H9 (cell line): ENCODE data around the gene USP40. TPM values are rescaled to one million over a fixed set of nuclear protein-coding genes. Genes with fewer than 3 reads are reported as not detected.

Experiments
- DNase-seq: peaks from one replicate; pipeline ENCODE4 v3.0.0-alpha.2; 2017
- H2AFZ ChIP-seq: one replicate; pipeline ENCODE4 v1.6.1; 2013; ENCODE audit warnings: mild to moderate bottlenecking, low read length, control low read depth, moderate library complexity
- H2AK5ac ChIP-seq: 2 replicates; pipeline ENCODE4 v1.6.1; 2013; ENCODE audit warnings: low read length, control low read depth, mixed read lengths; ENCODE audit not compliant: insufficient read length
- H2BK120ac ChIP-seq: one replicate; pipeline ENCODE4 v1.6.1; 2013; ENCODE audit warnings: low read depth, mild to moderate bottlenecking, low read length, control low read depth, inconsistent platforms; ENCODE audit not compliant: poor library complexity, severe bottlenecking
- H2BK12ac ChIP-seq: 2 replicates; pipeline ENCODE4 v1.6.1; 2013; ENCODE audit warnings: low read length, control low read depth, mixed read lengths, low read depth; ENCODE audit not compliant: insufficient read length
- H2BK15ac ChIP-seq: 2 replicates; pipeline ENCODE4 v1.6.1; 2013; ENCODE audit warnings: low read depth, low read length, control low read depth
- H2BK20ac ChIP-seq: one replicate; pipeline ENCODE4 v1.6.1; 2013; ENCODE audit warnings: low read depth, mild to moderate bottlenecking, low read length, control low read depth, inconsistent platforms; ENCODE audit not compliant: poor library complexity, severe bottlenecking
- H2BK5ac ChIP-seq: 2 replicates; pipeline ENCODE4 v1.6.1; 2013; ENCODE audit warnings: low read length, control low read depth, mixed read lengths; ENCODE audit not compliant: insufficient read length
- H3K14ac ChIP-seq: 2 replicates; pipeline ENCODE4 v1.6.1; 2013; ENCODE audit warnings: low read length, control low read depth; ENCODE audit not compliant: insufficient read depth
- H3K18ac ChIP-seq: 2 replicates; pipeline ENCODE4 v1.6.1; 2013; ENCODE audit warnings: low read depth, mild to moderate bottlenecking, mixed read lengths, low read length, control low read depth; ENCODE audit not compliant: insufficient read length
- H3K23ac ChIP-seq: 2 replicates; pipeline ENCODE4 v1.6.1; 2013; ENCODE audit warnings: low read length, control low read depth, mixed read lengths, low read depth; ENCODE audit not compliant: insufficient read length
- H3K23me2 ChIP-seq: 2 replicates; pipeline ENCODE4 v1.6.1; 2013; ENCODE audit warnings: low read depth, mild to moderate bottlenecking, mixed read lengths, low read length, control low read depth; ENCODE audit not compliant: insufficient read length, poor library complexity, severe bottlenecking
- H3K27ac ChIP-seq: 2 replicates; pipeline ENCODE4 v1.5.1; 2013; ENCODE audit warnings: low read length, control low read depth, mixed read lengths, low read depth; ENCODE audit not compliant: insufficient read length
- H3K27me3 ChIP-seq: 2 replicates; pipeline ENCODE4 v1.6.1; 2013; ENCODE audit warnings: low read length, control low read depth, inconsistent platforms; ENCODE audit not compliant: insufficient read depth
- H3K4ac ChIP-seq: 2 replicates; pipeline ENCODE4 v1.6.1; 2013; ENCODE audit warnings: low read depth, mild to moderate bottlenecking, control low read depth, inconsistent platforms, low read length, moderate library complexity
- H3K4me1 ChIP-seq: 2 replicates; pipeline ENCODE4 v1.6.1; 2013; ENCODE audit warnings: low read length, control low read depth, inconsistent platforms; ENCODE audit not compliant: insufficient read depth
- H3K4me2 ChIP-seq: 2 replicates; pipeline ENCODE4 v1.6.1; 2013; ENCODE audit warnings: low read length, control low read depth, mixed read lengths; ENCODE audit not compliant: insufficient read length, insufficient read depth
- H3K56ac ChIP-seq: 2 replicates; pipeline ENCODE4 v1.6.1; 2013; ENCODE audit warnings: low read depth, mild to moderate bottlenecking, mixed read lengths, low read length, control low read depth; ENCODE audit not compliant: insufficient read length
- H3K79me1 ChIP-seq: 2 replicates; pipeline ENCODE4 v1.6.1; 2013; ENCODE audit warnings: low read depth, mild to moderate bottlenecking, moderate library complexity, low read length, control low read depth, inconsistent platforms; ENCODE audit not compliant: insufficient read depth, poor library complexity, severe bottlenecking
- H3K79me2 ChIP-seq: 2 replicates; pipeline ENCODE4 v1.6.1; 2013; ENCODE audit warnings: low read length, control low read depth, inconsistent platforms; ENCODE audit not compliant: insufficient read depth
- H3K9ac ChIP-seq: 2 replicates; pipeline ENCODE4 v1.6.1; 2013; ENCODE audit warnings: low read length, control low read depth, mixed read lengths; ENCODE audit not compliant: insufficient read length; ENCODE audit errors: extremely low read depth
- H3K9me3 ChIP-seq: one replicate; pipeline ENCODE4 v1.6.1; 2013; ENCODE audit warnings: low read depth, low read length, inconsistent platforms; ENCODE audit not compliant: control insufficient read depth
- H3T11ph ChIP-seq: one replicate; pipeline ENCODE4 v1.6.1; 2013; ENCODE audit warnings: mild to moderate bottlenecking, low read length, control low read depth, inconsistent platforms
- H4K20me1 ChIP-seq: one replicate; pipeline ENCODE4 v1.6.1; 2013; ENCODE audit not compliant: control insufficient read depth, insufficient read length, insufficient read depth
- H4K5ac ChIP-seq: 2 replicates; pipeline ENCODE4 v1.6.1; 2013; ENCODE audit warnings: low read depth, mild to moderate bottlenecking, mixed read lengths, low read length, control low read depth; ENCODE audit not compliant: insufficient read length
- H4K8ac ChIP-seq: replicated peaks from 2 replicates; pipeline ENCODE4 v1.6.1; 2013; ENCODE audit warnings: low read length, control low read depth, mixed read lengths, low read depth; ENCODE audit not compliant: insufficient read length
- H4K91ac ChIP-seq: 2 replicates; pipeline ENCODE4 v1.6.1; 2013; ENCODE audit warnings: low read depth, mild to moderate bottlenecking, moderate library complexity, mixed read lengths, low read length, control low read depth; ENCODE audit not compliant: insufficient read length
- H3K27ac Mint-ChIP-seq, 3 experiments: 2 replicates in 2 of 3; 3 replicates in 1 of 3; pipeline ENCODE4 v1.8.0; 2020 to 2021; ENCODE audit warnings: mixed read lengths in 3 of 3, mild to moderate bottlenecking in 1 of 3, moderate library complexity in 1 of 3
- H3K27me3 Mint-ChIP-seq: 2 replicates; pipeline ENCODE4 v1.8.0; 2021; ENCODE audit warnings: low read depth, mild to moderate bottlenecking, moderate library complexity, mixed read lengths
- H3K36me3 Mint-ChIP-seq, 3 experiments: 2 replicates in 2 of 3; 3 replicates in 1 of 3; pipeline ENCODE4 v1.8.0; 2020 to 2021; ENCODE audit warnings: low read depth in 3 of 3, mixed read lengths in 3 of 3; ENCODE audit not compliant: insufficient read depth in 1 of 3
- H3K4me1 Mint-ChIP-seq, 2 experiments: 2 replicates each; pipeline ENCODE4 v1.8.0; 2020; ENCODE audit warnings: mixed read lengths in 2 of 2
- H3K4me3 Mint-ChIP-seq, 2 experiments: 2 replicates in 1 of 2; 3 replicates in 1 of 2; pipeline ENCODE4 v1.8.0; 2020 to 2021; ENCODE audit warnings: mild to moderate bottlenecking in 2 of 2, mixed read lengths in 2 of 2, moderate library complexity in 1 of 2
- H3K9me3 Mint-ChIP-seq, 2 experiments: 2 replicates in 1 of 2; 3 replicates in 1 of 2; pipeline ENCODE4 v1.8.0; 2020; ENCODE audit warnings: mild to moderate bottlenecking in 2 of 2, mixed read lengths in 2 of 2, moderate library complexity in 1 of 2
- CTCF ChIP-seq: fragments of 200-600 bp; sonication (generic); conservative IDR thresholded peaks from 3 replicates; pipeline ENCODE4 v1.8.0; 2021; ENCODE audit warnings: antibody characterized with exemption, mild to moderate bottlenecking
- WGBS: extraction: QIAGEN DNeasy Blood & Tissue Kit; methylation state at CpG from one replicate; pipeline ENCODE4 v1.1.7; 2013; ENCODE audit warnings: missing lambda C conversion rate, low lambda C conversion rate, mixed read lengths; ENCODE audit not compliant: insufficient read length; ENCODE audit errors: extremely low coverage; 5-methylcytosine and 5-hydroxymethylcytosine counted together
- total RNA-seq: library from RNA; stranded (reverse); gene quantifications from 2 replicates; pipeline ENCODE4 v1.2.1, GENCODE V29; 2021

The USP40 gene
- total RNA-seq, 1 experiment from 2014 or later, result 7.5 TPM

DNA sequence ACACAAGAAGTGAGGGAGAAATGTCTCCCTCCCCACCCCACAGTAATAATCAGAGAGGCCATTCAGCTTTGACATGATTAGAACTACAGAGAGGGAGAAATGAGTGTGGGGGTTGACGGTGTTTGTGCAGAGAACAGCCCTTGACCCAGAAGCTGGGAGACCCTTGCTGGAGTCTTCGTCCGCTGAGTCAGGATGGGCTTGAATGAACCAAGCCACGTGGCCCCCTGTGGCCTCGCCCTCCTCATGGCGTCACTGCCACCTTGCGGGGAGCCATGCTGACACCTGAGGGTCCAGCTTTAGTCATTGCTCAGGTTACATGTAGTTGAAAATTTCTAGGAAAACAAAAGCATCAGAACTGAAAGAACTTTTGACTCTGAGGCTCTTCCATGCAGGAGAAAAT is 111.1 kb downstream of the USP40 start:
- Mint-ChIP-seq H3K4me3 (no peak overlapping the region), H3K36me3 (peaks cover 9 to 60% (median 44%) of the 10 kb centered on the region in 3 experiments; a peak in 6 of 7 replicates), H3K4me1 (peaks cover 0 to 2% of the 10 kb centered on the region in 2 experiments; a peak in 1 of 4 replicates), H3K27me3 (no peaks in the 10 kb centered on the region), H3K9me3 (no peaks in the 10 kb centered on the region), H3K27ac (no peak overlapping the region)
- DNase-seq, result no peak
- Histone ChIP-seq H4K20me1 (no peaks in the 10 kb centered on the region), H2AK5ac (no peak overlapping the region), H2BK20ac (no peak overlapping the region), H2BK5ac (no peak overlapping the region), H4K8ac (no peak overlapping the region), H3K18ac (no peak overlapping the region), H3K23ac (no peak overlapping the region), H3K23me2 (no peaks in the 10 kb centered on the region), H3K4me1 (no peaks in the 10 kb centered on the region), H4K5ac (no peak overlapping the region), H3K9ac (no peak overlapping the region), H3K79me2 (no peaks in the 10 kb centered on the region), H3T11ph (no peak overlapping the region), H3K4ac (no peak overlapping the region), H4K91ac (no peak overlapping the region), H3K4me2 (no peak overlapping the region), H3K56ac (no peak overlapping the region), H3K9me3 (no peaks in the 10 kb centered on the region), H3K27ac (no peak overlapping the region), H2BK120ac (no peak overlapping the region), H2BK12ac (no peak overlapping the region), H3K14ac (no peak overlapping the region), H2BK15ac (no peak overlapping the region), H3K79me1 (no peaks in the 10 kb centered on the region), H2AFZ (no peak overlapping the region), H3K27me3 (no peaks in the 10 kb centered on the region)
- TF ChIP-seq CTCF, result no peak
- WGBS, result no CpG with 5 or more reads among the region's 7 CpGs
